Right ventricle myocardium superior (tissue), 1 donor: ENCODE data around the gene ERMARD. TPM values are rescaled to one million over a fixed set of nuclear protein-coding genes. Genes with fewer than 3 reads are reported as not detected.
"Not testable (repeated sequence)": the region's sequence is repeated elsewhere in the genome, so short reads cannot be mapped to it uniquely, and the experiment has no call there.

ENCODE experiments used
- ATAC-seq: fragments of 200-7000 bp; cut with Tn5 transposase; one replicate; pipeline ENCODE4 v1.9.1; 2020; ENCODE audit warnings: mild to moderate bottlenecking; ENCODE audit not compliant: poor library complexity
- DNase-seq: peaks from one replicate; pipeline ENCODE4 v3.0.0-alpha.2; 2020
- intact Hi-C: fragments of 100-400 bp; cut with DNase I; formaldehyde crosslinking; loops from one replicate; pipeline ENCODE4 v1.11.2; 2022
- total RNA-seq: library from RNA; stranded (reverse); fragmentation: NEBNext Ultra II Directional; extraction: Animal tissue kit (Norgen Biotek cat#: 25700); gene quantifications from one replicate; pipeline ENCODE4 v1.2.1, GENCODE V29; 2021
- donor health status: DM: no; HTN: yes; CAD: no; lungs with severe emphysema.

ERMARD gene
- total RNA-seq, 1 donor from 2014 or later: 6.9 TPM

GRCh38 chr6:169726049-169726400 is 25.4 kb upstream of the ERMARD start:
- ATAC-seq: no peak
- intact Hi-C loops: no loop called here
- no peak for DNase-seq

GRCh38 chr6:169726963-169727362 is 24.5 kb upstream of the ERMARD start:
- ATAC-seq (no peak), DNase-seq (no peak)
- intact Hi-C loops: no loop called here

- ATAC-seq (no peak), DNase-seq (no peak)
- intact Hi-C loops: no loop called here
Measured at GRCh38 chr6:169729961-169730360, 21.5 kb upstream of the ERMARD start.

- no peak for DNase-seq
- ATAC-seq: peak; percentile 36
- intact Hi-C loops: no loop called here
Measured at GRCh38 chr6:169738204-169738975, 13.0 kb upstream of the ERMARD start.

DNA sequence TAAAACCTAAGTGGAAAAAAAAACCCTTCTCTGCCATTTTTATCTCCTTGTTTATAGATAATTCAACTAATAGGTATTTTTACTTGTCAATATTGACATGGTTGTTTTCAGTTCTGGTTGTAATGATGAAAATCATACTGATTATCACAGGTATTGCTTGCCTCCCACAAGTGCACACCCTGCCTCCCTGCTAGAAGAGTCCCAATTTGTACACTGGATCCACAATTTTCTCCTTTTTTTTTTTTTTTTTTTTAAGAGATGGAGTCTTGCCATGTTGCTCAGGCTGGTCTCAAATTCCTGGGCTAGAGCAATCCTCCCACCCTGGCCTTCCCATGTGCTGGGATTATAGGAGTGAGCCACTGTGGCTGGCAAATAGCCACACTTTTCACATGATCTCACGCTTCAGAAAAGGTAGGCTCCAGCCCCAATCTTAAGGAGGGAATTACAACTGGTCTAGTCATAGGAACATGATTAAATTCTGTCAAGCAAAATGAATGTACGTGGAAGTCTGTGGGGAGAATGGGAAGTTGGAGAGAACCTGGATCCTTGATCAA is 12.4 kb upstream of the ERMARD start:
- ATAC-seq: no peak
- intact Hi-C loops: no loop called here
- DNase-seq: no peak

DNA sequence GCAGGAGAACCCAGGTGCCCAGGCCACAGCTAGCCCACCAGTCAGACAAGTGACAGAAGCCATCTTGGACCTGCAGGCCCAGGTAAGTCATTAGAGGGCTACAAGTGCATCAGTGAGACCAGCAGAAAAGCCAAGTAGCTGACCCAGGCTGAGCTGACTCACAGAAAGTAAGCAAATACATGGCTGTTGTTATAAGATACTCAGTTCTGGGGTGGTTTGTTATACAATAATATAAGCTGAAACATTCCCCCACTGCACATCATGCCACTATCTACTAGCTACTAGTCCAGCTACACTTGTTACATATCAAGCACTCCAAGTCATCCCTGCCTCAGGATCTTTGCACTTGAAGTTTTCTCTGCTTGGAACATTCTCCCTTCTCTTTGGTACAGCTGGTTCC is 10.1 kb upstream of the ERMARD start:
- intact Hi-C loops: no loop called here
- DNase-seq (no peak), ATAC-seq (no peak)

DNA sequence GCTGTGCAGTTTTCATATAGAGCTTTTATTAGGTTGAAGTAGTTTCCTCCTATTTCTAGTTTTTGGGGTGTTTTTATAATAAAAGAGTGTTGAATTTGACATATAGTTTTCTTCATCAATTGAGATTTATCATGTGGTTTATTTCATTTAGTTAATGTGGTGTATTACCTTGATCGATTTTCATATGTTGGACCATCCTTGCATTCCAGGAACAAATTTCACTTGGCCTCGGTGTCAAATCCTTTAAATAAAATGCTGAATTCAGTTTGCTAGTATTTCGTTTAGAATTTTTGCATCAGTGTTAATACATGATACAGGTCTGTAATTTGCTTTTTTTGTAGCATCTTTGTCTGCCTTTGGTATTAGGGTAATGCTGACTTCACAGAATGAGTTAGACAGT is 6.0 kb upstream of the ERMARD start:
- ATAC-seq (no peak), DNase-seq (no peak)
- intact Hi-C loops: no loop called here

DNA sequence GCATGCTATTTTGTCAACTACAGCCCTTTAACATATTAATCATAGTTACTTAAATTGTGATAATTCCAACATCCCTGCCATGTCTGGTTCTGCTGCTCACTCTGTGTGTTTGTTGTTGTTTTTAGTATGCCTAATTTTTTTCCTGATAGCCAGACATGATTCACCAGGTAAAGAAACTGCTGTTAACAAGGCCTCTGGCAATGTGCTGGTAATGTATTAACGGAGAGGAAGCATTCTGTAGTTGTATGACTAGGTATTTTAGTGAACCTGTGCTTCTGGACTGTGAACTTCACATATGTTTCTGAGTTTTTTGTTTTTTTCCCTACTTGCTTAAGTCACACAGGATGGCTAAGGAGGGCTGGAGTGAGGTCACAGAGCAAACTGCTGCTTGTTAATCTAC is 4.9 kb upstream of the ERMARD start:
- intact Hi-C loops: no loop called here
- ATAC-seq: no peak
- no peak for DNase-seq

- DNase-seq (no peak), ATAC-seq (no peak)
- intact Hi-C loops: loop anchor here (10.0 kb wide), 1 partner anchor 803 kb away; the partner anchor contains the start of genes PSMB1 and TBP
Measured at GRCh38 chr6:169752074-169752623, 727 bp downstream of the ERMARD start.

GRCh38 chr6:169755162-169755561 is 3.7 kb downstream of the ERMARD start:
- no peak for ATAC-seq
- intact Hi-C loops: loop anchor here (10.0 kb wide), 1 partner anchor 800 kb away; the partner anchor contains the start of genes PSMB1 and TBP

GRCh38 chr6:169763308-169763707 is 11.9 kb downstream of the ERMARD start:
- ATAC-seq (peak; percentile 85), DNase-seq (peak; percentile 69)
- intact Hi-C loops: no loop called here

More at GRCh38 chr6:169755162-169755561, 3.7 kb downstream of the ERMARD start:
- no peak for DNase-seq

DNA sequence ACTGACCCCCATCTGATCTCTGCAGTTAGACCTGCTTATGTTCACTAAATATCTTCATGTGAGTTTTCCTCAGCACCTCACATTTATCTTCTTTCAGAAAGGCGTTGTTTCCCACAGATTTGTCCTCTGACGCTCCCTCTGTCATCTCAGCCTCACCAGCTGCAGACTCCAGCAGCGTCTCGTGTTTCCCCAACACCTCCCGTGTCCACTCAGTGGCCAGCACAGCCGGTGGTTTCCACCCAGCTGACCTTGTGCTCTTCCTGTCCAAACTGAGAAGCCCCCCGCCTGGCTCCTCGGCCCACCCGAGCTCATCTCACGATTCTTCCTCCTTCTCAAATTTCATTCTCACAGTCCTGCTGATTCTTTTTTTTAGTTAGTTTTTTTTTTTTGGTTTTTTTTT is 12.5 kb downstream of the ERMARD start:
- DNase-seq (no peak), ATAC-seq (no peak)
- intact Hi-C loops: no loop called here

- DNase-seq, intact Hi-C loops, ATAC-seq: not testable (repeated sequence)
Measured at GRCh38 chr6:169765789-169766188, 14.4 kb downstream of the ERMARD start.

GRCh38 chr6:169766232-169766631 is 14.8 kb downstream of the ERMARD start:
- ATAC-seq: no peak
- intact Hi-C loops: no loop called here

DNA sequence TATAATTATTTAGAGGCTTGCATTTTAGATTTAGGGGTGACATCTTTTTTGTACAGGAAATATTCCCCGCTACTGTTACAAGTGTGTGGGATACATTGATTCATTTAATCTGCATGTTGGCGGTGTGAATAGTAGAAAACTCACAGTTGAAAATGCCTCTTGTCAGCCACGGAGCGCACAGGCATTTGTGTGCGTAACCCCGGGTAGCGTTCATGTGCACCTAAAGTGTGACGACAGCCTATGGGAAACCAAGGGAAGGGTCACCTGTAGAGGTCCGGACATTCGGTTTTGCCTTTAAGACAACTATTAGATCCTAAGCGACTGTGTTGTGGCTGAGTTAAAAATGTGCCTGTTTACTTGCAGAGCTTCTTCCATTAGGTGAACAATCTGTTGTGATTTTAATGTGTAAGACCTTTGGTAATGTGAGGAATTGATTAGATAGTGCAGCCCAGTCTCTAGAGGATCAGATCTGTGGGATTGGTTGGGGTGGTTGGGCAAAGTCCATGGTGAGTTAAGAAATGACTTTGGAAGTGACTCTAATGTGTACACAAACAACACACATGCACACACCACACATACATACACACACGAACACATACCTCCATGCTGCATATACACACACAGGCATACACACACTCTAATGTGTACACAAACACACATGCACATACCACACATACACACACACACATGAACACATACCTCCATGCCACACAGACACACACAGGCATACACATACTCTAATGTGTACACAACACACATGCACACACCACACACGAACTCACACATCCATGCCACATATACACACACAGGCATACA is 15.7 kb downstream of the ERMARD start:
- no peak for DNase-seq
- ATAC-seq: no peak
- intact Hi-C loops: no loop called here

More at GRCh38 chr6:169766232-169766631, 14.8 kb downstream of the ERMARD start:
- DNase-seq: no peak

- no peak for DNase-seq
- no peak for ATAC-seq
- intact Hi-C loops: no loop called here
Measured at GRCh38 chr6:169774347-169774746, 22.9 kb downstream of the ERMARD start.

DNA sequence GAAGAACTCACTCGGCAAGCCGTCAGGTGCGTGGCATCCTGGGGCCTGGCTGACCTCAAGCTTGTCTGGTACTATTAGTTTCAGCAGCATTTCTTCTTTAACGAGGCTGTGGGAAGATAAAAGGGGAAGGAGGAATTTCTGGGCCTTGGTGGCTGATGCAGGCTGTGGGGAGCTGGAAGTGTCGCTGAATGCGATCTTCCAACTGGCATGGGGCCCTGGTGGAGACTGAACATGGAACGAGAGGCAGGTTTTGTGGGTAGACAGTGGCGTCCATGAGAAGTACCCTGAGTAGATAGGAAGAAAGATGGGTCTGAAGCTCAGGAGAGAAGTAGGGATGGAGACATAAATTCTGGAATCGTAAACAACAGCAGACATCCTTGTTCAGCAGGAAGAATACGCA is 23.9 kb downstream of the ERMARD start:
- ATAC-seq (no peak), DNase-seq (no peak)
- intact Hi-C loops: no loop called here

DNA sequence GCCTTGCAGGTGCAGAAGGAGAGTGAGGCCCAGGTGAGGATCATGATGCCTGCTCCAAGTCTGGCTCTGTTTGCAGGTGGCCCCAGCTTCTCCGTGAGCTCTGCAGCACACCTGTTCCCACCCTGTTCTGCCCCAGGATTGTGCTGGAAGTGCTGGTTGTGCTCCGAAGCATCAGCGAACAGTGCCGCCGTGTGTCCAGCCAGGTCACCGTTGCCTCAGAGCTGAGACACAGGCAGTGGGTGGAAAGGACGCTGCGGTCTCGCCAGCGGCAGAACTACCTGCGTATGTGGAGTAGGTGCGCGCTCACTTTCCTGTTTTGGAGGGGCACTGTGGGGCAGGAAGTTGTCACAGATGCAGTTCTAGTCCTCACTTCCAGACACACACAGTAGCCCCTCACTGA is 25.0 kb downstream of the ERMARD start:
- intact Hi-C loops: no loop called here
- ATAC-seq: no peak
- DNase-seq: no peak

GRCh38 chr6:169777896-169778295 is 26.5 kb downstream of the ERMARD start:
- ATAC-seq: no peak

More at GRCh38 chr6:169777896-169778295, 26.5 kb downstream of the ERMARD start:
- intact Hi-C loops: no loop called here
- no peak for DNase-seq
